ENCODE measurements around the gene NEK7. TPM values are rescaled to one million over a fixed set of nuclear protein-coding genes. Genes with fewer than 3 reads are reported as not detected.

NEK7 gene
- total RNA-seq, 1 experiment from 2014 or later: 51.1 TPM

DNA sequence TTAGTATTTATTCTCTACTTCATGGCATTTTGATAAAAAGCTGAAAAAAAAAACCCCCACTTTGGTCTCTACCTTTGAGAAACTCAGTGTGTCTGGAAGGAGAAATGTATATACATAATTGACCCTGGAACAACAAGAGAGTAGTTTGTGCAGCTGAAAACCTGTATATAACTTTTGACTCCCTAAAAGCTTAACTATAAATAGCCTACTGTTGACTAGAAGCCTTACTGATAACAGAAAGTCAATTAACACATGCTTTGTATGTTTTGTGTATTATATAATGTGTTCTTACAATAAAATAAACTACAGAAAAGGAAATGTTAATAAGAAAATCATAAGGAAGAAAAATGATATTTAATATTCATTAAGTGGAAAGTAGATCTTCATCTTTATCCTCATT is 88.0 kb downstream of the NEK7 start:
- no peak overlapping the region for H3K4me3 Mint-ChIP-seq (ENCODE audit: unreplicated experiment)
- ChIA-PET POLR2A (interaction anchor here (0.6 to 1.5 kb wide), 4 partner anchors 10 to 87 kb away, joined by 3 to 6 read pairs (median 4); no protein-coding TSS in a partner anchor), CTCF (interaction anchor here (0.6 to 1.5 kb wide), 8 partner anchors 9 to 273 kb away, joined by 3 to 5 read pairs (median 4); no protein-coding TSS in a partner anchor)
- no peak for DNase-seq (ENCODE audit: unreplicated experiment)
- H3K4me1 Mint-ChIP-seq (ENCODE audit: insufficient read depth, unreplicated experiment): peaks cover 11% of the 10 kb centered on the region
- no peak for TF ChIP-seq CTCF (IDR thresholded peaks at IDR 0.05; ENCODE audit: unreplicated experiment)
- peaks cover 7% of the 10 kb centered on the region for H3K36me3 Mint-ChIP-seq (ENCODE audit: insufficient read depth, unreplicated experiment)
- no peak overlapping the region for H3K27ac Mint-ChIP-seq (ENCODE audit: low read depth, unreplicated experiment)
- H3K9me3 Mint-ChIP-seq (ENCODE audit: unreplicated experiment): no peaks in the 10 kb centered on the region
- no TSS peak for BruUV-seq (replicated peaks)
- intact Hi-C loops (cut with micrococcal nuclease): no loop called here
- no peaks in the 10 kb centered on the region for H3K27me3 Mint-ChIP-seq (ENCODE audit: insufficient read depth, unreplicated experiment)

GRCh38 chr1:198245379-198245778 is 88.6 kb downstream of the NEK7 start:
- no peak for TF ChIP-seq CTCF (IDR thresholded peaks at IDR 0.05; ENCODE audit: unreplicated experiment)
- intact Hi-C loops (cut with micrococcal nuclease): no loop called here
- CTCF ChIA-PET: interaction anchor here (0.6 to 1.5 kb wide), 9 partner anchors 10 to 272 kb away, joined by 3 to 7 read pairs (median 4); no protein-coding TSS in a partner anchor
- POLR2A ChIA-PET: interaction anchor here (0.6 to 1.1 kb wide), 3 partner anchors 10 to 90 kb away, joined by 3 to 6 read pairs (median 4); no protein-coding TSS in a partner anchor
- peaks cover 11% of the 10 kb centered on the region for H3K4me1 Mint-ChIP-seq (ENCODE audit: insufficient read depth, unreplicated experiment)
- H3K36me3 Mint-ChIP-seq (ENCODE audit: insufficient read depth, unreplicated experiment): peaks cover 7% of the 10 kb centered on the region
- BruUV-seq (replicated peaks): no TSS peak
- H3K9me3 Mint-ChIP-seq (ENCODE audit: unreplicated experiment): no peaks in the 10 kb centered on the region
- H3K27ac Mint-ChIP-seq (ENCODE audit: low read depth, unreplicated experiment): no peak overlapping the region
- H3K27me3 Mint-ChIP-seq (ENCODE audit: insufficient read depth, unreplicated experiment): no peaks in the 10 kb centered on the region
- DNase-seq (ENCODE audit: unreplicated experiment): no peak
- no peak overlapping the region for H3K4me3 Mint-ChIP-seq (ENCODE audit: unreplicated experiment)

GRCh38 chr1:198246337-198246736 is 89.5 kb downstream of the NEK7 start:
- no peak overlapping the region for H3K27ac Mint-ChIP-seq (ENCODE audit: low read depth, unreplicated experiment)
- H3K36me3 Mint-ChIP-seq (ENCODE audit: insufficient read depth, unreplicated experiment): peaks cover 7% of the 10 kb centered on the region
- H3K4me1 Mint-ChIP-seq (ENCODE audit: insufficient read depth, unreplicated experiment): peaks cover 11% of the 10 kb centered on the region
- intact Hi-C loops (cut with micrococcal nuclease): no loop called here
- no peaks in the 10 kb centered on the region for H3K9me3 Mint-ChIP-seq (ENCODE audit: unreplicated experiment)
- no TSS peak for BruUV-seq (replicated peaks)
- no peak for TF ChIP-seq CTCF (IDR thresholded peaks at IDR 0.05; ENCODE audit: unreplicated experiment)
- H3K27me3 Mint-ChIP-seq (ENCODE audit: insufficient read depth, unreplicated experiment): no peaks in the 10 kb centered on the region
- ChIA-PET CTCF (interaction anchor here (0.8 to 1.5 kb wide), 4 partner anchors 9 to 217 kb away, joined by 3 to 7 read pairs (median 4); no protein-coding TSS in a partner anchor), POLR2A (interaction anchor here (1.1 kb wide), 1 partner anchor 11 kb away, joined by 4 read pairs; no protein-coding TSS in a partner anchor)
- no peak overlapping the region for H3K4me3 Mint-ChIP-seq (ENCODE audit: unreplicated experiment)
- no peak for DNase-seq (ENCODE audit: unreplicated experiment)

- H3K9me3 Mint-ChIP-seq (ENCODE audit: unreplicated experiment): peaks cover 6% of the 10 kb centered on the region
- H3K27me3 Mint-ChIP-seq (ENCODE audit: insufficient read depth, unreplicated experiment): no peaks in the 10 kb centered on the region
- intact Hi-C loops (cut with micrococcal nuclease): loop anchor here (10.0 kb wide), 1 partner anchor 432 kb away; no protein-coding TSS in a partner anchor
- H3K4me1 Mint-ChIP-seq (ENCODE audit: insufficient read depth, unreplicated experiment): peaks cover 13% of the 10 kb centered on the region
- CTCF ChIA-PET: interaction anchor here (0.8 to 1.5 kb wide), 4 partner anchors 11 to 257 kb away, joined by 3 read pairs; no protein-coding TSS in a partner anchor
- no peak for TF ChIP-seq CTCF (IDR thresholded peaks at IDR 0.05; ENCODE audit: unreplicated experiment)
- H3K36me3 Mint-ChIP-seq (ENCODE audit: insufficient read depth, unreplicated experiment): no peaks in the 10 kb centered on the region
- no peak for DNase-seq (ENCODE audit: unreplicated experiment)
- POLR2A ChIA-PET: interaction anchor here (0.6 to 2.1 kb wide), 13 partner anchors 9 to 583 kb away, joined by 3 to 12 read pairs (median 3); partner anchors contain the start of gene NEK7
- H3K4me3 Mint-ChIP-seq (ENCODE audit: unreplicated experiment): peak overlapping the region; percentile 2
- TSS peak; percentile 19 for BruUV-seq (replicated peaks)
- H3K27ac Mint-ChIP-seq (ENCODE audit: low read depth, unreplicated experiment): peak overlapping the region; percentile 77
Observed at GRCh38 chr1:198253259-198253658, 96.5 kb downstream of the NEK7 start.

All from MCF 10A (cell line).